NB4 (cell line): ENCODE measurements around the gene ABLIM1.

Experiments
- DNase-seq: peaks from one replicate; pipeline ENCODE4 v3.0.0; 2010; ENCODE audit warnings: low read depth
- H3K4me3 ChIP-seq: one replicate; pipeline ENCODE4 v1.5.1; 2011; ENCODE audit warnings: mild to moderate bottlenecking, low read depth, low read length, moderate library complexity
- CTCF ChIP-seq: IDR thresholded peaks from one replicate; pipeline ENCODE4 v1.5.1; 2012; ENCODE audit warnings: low read depth, low read length
- MAX ChIP-seq: IDR thresholded peaks from 2 replicates; pipeline ENCODE4 v1.6.1; 2011; ENCODE audit warnings: low read depth, low read length
- MYC ChIP-seq: IDR thresholded peaks from 2 replicates; pipeline ENCODE4 v1.6.1; 2011; ENCODE audit warnings: low read depth, low read length
- POLR2A ChIP-seq: IDR thresholded peaks from 2 replicates; pipeline ENCODE4 v1.6.1; 2011; ENCODE audit warnings: mild to moderate bottlenecking; ENCODE audit not compliant: insufficient read length; ENCODE audit errors: extremely low read depth

The ABLIM1 gene

GRCh38 chr10:114479836-114480235 lies 178.2 kb downstream of the ABLIM1 start:
- no peak for DNase-seq
- H3K4me3 ChIP-seq = no peak overlapping the region
- TF ChIP-seq CTCF = no peak
- no peak for TF ChIP-seq POLR2A
- TF ChIP-seq MYC = no peak
- TF ChIP-seq MAX = no peak

- no peak for DNase-seq
- H3K4me3 ChIP-seq = no peak overlapping the region
- TF ChIP-seq POLR2A = no peak
Measured at GRCh38 chr10:114479307-114479706, 178.8 kb downstream of the ABLIM1 start.

GRCh38 chr10:114478281-114478680 lies 179.8 kb downstream of the ABLIM1 start:
- no peak for DNase-seq
- TF ChIP-seq MYC (no peak), POLR2A (no peak), CTCF (no peak), MAX (no peak)
- H3K4me3 ChIP-seq = no peak overlapping the region

- DNase-seq = no peak
- TF ChIP-seq MYC (no peak), POLR2A (no peak), CTCF (no peak), MAX (no peak)
- H3K4me3 ChIP-seq = no peak overlapping the region
Measured at GRCh38 chr10:114477285-114477684, 180.8 kb downstream of the ABLIM1 start.

- no peak overlapping the region for H3K4me3 ChIP-seq
- no peak for DNase-seq
- TF ChIP-seq MAX (no peak), MYC (no peak), POLR2A (no peak), CTCF (no peak)
Measured at GRCh38 chr10:114474989-114475388, 183.1 kb downstream of the ABLIM1 start.

- no peak for DNase-seq
- H3K4me3 ChIP-seq = no peak overlapping the region
- no peak for TF ChIP-seq MAX
- no peak for TF ChIP-seq MYC
- TF ChIP-seq CTCF = no peak
- TF ChIP-seq POLR2A = no peak
Measured at GRCh38 chr10:114473776-114474175, 184.3 kb downstream of the ABLIM1 start.
